HS-5 (cell line): ENCODE measurements around the gene C13orf42.
A peak's percentile ranks its signal among the peaks of the same experiment; 100 is the strongest.

Experiments used
- DNase-seq: peaks from one replicate; pipeline ENCODE4 v3.0.0-alpha.2; 2012; ENCODE audit warnings: low read depth

The C13orf42 gene

GRCh38 chr13:51111174-51111573, at the start of gene C13orf42:
TSS of gene C13orf42 (minus strand) at chr13:51111274. CDS start at chr13:51111209, 65 bp downstream.
- DNase-seq, result no peak

GRCh38 chr13:51158880-51159518, 47.9 kb upstream of the C13orf42 start:
- no peak for DNase-seq

DNA sequence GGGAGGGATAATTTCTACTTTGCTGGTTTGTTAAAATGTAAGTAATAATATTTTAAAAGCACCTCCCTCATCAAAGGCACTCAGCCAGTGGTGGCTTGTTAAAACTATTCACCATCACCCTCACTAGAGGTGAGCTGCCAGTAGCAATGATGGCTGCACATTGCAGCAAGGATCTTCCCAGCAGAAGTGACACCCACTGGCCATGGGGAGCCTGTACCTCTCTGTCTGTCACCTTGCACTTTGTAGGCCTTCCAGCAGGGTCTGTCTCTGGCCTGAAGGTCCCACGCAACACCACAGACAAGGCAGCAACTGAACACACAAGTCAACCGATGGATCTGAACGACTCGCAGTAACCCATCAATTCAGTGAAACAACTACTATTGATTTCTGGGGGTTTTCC, 47.3 kb upstream of the C13orf42 start:
- DNase-seq, result no peak

DNA sequence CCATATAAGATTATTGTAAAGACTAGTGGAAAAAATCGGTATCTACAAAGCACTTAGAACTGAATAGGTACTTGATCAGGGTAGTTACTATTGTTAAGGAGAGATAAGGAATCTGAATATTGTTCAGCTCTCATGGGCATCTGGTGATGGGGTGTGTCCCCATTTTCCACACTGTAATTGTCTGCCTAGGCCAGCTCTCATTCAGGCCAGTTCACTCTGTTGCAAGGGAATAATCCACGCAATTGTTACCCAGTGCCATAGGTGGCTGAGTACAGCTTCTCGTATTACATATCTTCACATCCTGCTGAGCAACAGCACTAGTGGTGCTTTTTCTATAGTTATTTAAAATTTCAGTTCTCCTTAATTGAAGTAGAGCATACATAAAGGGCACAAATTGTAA, 45.6 kb upstream of the C13orf42 start:
- no peak for DNase-seq

DNA sequence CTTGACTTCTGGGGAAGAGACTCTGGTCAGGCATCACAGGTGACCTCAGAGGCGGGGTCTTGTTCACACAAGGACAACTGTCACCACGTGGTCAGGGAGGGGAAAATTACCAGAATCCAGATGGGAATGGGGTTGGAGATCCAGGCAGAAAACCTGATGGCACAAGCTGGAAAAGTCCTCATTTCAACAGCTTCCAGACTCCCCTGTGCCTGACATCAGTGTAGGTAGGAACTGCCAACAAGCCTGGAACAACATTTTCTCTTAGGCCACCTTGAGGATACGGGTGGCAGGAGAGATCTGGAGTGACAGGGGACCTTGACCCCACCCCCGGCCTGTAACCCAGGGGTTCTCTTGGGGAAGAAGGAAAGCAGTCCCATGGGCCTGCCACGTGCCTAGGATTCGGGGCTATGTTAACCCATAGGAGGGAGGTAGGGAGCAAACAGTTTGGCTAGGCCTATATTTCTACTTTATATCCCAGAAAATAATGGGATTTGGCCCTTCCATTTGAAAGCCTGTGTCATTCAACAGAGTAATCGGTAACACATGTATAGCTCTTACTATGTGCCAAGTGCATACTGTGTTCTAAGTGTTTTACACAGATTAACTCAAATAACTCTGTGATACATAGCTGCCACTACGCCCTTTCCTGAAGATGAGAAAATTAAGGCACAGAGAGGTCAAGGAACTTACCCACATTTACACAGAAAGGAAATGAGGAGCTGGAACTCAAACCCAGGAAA, 44.9 kb upstream of the C13orf42 start:
- no peak for DNase-seq

- no peak for DNase-seq
These were observed 44.1 kb upstream of the C13orf42 start for GRCh38 chr13:51155161-51155560.

DNA sequence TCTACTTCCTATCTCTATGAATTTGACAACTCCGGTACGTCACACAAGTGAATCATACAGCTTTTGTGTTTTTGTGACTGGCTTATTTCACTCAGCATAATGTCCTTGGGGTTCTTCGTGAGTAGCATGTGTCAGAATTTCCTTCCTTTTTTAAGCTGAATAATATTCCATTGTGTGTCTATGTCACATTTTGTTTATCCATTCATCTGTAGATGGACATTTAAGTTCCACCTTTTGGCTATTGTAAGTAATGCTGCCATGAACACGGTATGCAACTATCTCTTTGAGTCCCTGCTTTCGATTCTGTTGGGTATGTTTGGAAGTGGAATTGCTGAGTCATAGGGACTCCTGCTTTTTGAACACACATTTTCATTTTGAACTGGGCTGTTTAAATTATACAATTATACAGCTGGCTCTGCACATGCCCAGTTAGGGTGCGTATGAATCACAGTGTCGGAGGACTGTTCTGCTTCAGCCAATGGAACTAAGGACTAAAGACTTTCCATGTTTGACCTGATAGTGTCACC, 43.0 kb upstream of the C13orf42 start:
- no peak for DNase-seq

- no peak for DNase-seq
These were observed 42.5 kb upstream of the C13orf42 start for GRCh38 chr13:51153527-51153926.

GRCh38 chr13:51152701-51153100, 41.6 kb upstream of the C13orf42 start:
- DNase-seq, result no peak

DNA sequence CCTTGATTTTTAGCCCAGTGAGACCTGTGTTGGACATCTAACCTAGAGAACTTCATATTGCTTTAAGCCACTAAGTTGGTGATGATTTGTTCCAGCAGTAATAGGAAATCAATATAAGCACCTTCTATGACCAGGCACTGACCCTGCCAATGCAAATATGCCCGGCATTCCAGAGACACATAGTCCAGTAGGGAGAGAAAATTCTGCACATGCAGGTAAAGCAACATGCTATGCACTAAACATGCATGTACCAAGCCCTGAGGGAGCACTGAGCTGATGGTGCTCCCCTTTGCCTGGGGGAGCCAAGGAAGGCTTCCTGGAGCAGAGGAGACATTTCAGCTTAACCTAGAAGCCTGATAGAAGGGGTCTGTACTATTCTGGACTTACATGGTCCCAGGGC, 40.4 kb upstream of the C13orf42 start:
- no peak for DNase-seq

DNA sequence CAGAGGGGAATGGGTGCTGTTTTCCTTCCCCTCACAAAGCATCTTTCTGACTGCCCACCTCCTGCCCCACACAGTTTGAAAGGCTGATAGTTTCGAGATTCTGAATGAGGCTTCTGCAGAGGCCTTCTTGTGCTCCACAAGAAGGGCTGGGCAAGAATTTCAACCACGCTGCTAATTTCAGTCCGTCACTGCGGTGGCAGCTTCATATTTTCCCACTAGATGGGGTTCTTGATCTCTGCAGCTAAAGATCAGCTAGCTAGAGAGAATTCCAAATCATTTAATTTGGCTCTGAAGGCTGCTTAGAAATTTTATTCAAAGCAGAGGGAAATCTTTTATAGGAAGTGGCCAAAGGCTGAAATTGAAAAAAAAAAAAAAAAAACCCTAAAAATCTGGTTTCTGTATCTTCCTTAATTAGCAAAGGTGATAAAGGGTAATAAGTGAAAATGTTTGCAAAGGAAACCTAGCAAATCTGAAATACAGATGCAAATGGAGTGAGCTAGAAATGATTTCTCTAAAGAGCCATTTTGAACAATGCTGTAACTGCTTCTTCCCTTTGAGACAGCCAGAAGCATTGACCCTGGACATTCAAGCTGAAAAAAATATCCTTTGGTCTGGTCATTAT, 38.0 kb upstream of the C13orf42 start:
- no peak for DNase-seq

- DNase-seq, result no peak
These were observed 37.3 kb upstream of the C13orf42 start for GRCh38 chr13:51148223-51148951.

GRCh38 chr13:51147732-51148131, 36.7 kb upstream of the C13orf42 start:
- no peak for DNase-seq

DNA sequence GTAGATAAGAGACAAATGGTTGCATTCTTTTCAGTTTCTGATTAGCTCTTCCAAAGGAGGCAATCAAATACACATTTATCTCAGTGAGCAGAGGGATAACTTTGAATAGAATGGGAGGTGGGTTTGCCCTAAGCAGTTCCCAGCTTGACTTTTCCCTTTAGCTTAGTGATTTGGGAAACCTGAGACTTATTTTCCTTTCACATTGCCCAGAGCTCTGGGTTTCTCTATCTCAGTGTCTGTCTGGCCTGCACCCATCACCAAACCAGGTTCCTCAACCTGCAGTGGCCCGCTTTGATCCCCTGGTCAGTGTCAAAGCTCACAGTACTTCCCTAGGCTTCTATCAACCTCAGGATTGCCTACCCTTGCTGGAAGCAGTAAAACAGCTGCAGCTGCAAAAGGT, 35.6 kb upstream of the C13orf42 start:
- DNase-seq, result no peak

GRCh38 chr13:51137250-51137649, 26.2 kb upstream of the C13orf42 start:
- DNase-seq, result no peak

DNA sequence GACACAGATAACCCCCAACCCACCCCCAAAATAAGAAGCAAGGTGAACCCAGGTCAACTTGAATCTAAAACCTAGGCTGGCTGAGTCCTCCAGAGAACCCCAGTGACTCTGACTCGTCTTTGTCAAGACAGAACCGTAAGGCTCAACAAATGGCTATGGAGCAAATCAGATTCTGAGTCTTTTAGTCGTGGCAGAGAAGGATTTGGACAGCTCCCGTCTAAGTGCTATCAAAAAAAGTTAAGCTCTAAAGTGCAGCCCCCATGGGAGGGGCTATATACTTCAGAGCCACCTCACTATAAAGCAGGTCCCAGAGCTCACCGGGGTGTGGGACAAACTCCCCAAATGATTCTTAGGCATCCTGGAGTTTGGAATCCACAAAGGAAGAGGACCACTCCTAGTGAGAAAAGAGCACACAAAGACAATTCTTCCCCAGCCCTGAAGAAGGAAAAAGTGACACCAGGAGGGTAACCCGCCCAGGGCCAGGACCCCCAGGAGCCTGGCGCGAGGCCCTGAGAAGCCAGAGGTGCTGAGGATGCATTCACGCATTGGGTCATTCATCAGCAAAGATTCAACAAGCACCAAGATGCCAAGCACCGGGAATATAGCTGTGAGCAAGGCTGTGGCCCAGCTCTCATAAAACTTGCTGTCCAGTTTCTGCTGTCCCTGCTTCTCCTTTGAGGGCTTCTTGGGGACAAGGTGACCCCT, 25.4 kb upstream of the C13orf42 start:
- no peak for DNase-seq

DNA sequence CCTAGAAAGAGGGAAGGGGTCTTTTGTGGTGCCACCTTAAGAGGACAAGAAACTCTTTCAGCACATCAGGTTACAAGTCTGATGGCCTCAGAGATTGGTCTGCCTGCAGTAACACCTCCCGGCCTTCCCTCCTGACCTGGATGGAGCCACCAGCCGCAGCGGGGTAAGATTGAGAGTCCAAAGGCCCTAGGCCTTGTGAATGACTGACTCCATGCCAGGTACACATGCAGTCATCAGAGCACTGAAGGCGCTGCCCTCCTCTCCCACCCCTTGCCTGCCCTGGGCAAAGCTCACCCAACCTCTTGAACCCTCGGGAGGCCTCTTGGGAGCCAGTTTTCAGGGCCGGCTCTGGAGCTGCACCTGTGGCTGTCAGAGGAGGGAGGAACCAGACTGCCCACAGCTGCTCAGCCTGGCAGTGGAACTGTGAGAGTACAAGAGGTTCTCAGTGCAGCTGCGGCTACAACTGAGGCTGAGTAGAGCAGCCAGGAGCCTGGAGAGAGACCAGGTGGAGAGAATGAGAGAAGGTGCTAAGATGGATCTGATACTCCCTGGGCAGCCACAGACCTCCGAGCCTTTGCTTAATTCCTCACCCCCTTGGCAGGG, 23.8 kb upstream of the C13orf42 start:
- no peak for DNase-seq

GRCh38 chr13:51130348-51130747, 19.3 kb upstream of the C13orf42 start:
- DNase-seq, result no peak

GRCh38 chr13:51125495-51126226, 14.6 kb upstream of the C13orf42 start:
- DNase-seq, result peak; percentile 5

- DNase-seq, result no peak
These were observed 11.9 kb upstream of the C13orf42 start for GRCh38 chr13:51122868-51123566.
